ENCODE measurements around the gene CASZ1.

Gene CASZ1

DNA sequence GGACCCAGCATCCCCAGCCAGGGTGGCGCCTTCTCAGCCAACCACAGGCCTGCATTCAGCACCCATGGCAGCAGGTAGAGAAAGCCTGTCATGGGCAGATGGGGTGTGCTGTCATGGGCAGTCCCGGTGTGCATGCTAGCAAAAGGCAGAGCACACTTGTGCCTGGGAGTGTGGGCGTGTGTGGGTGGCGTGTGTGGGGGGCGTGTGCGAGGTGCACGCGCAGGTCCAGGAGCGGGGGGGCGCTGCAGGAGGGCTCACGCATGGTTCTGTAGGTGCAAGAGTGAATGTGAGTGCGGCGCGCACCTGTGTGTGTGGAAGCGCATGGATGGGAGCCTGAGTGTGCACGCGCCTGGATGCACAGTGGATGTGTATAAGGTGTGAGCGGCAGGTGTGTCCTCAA lies 137.2 kb downstream of the CASZ1 start:
- H3K9me3 ChIP-seq (ENCODE audit: control insufficient read depth, low read length), result no peaks in the 10 kb centered on the region
- H3K4me3 ChIP-seq (ENCODE audit: low read length), result no peak overlapping the region
- no peaks in the 10 kb centered on the region for H3K27me3 ChIP-seq (ENCODE audit: control insufficient read depth, insufficient read depth, low read length)
- H3K4me1 ChIP-seq (ENCODE audit: control insufficient read depth, insufficient read depth, low read length), result peaks cover 6% of the 10 kb centered on the region
- H3K9ac ChIP-seq (ENCODE audit: low read length), result no peak overlapping the region
- peaks cover 12% of the 10 kb centered on the region for H3K36me3 ChIP-seq (ENCODE audit: control insufficient read depth, insufficient read depth, low read length)

DNA sequence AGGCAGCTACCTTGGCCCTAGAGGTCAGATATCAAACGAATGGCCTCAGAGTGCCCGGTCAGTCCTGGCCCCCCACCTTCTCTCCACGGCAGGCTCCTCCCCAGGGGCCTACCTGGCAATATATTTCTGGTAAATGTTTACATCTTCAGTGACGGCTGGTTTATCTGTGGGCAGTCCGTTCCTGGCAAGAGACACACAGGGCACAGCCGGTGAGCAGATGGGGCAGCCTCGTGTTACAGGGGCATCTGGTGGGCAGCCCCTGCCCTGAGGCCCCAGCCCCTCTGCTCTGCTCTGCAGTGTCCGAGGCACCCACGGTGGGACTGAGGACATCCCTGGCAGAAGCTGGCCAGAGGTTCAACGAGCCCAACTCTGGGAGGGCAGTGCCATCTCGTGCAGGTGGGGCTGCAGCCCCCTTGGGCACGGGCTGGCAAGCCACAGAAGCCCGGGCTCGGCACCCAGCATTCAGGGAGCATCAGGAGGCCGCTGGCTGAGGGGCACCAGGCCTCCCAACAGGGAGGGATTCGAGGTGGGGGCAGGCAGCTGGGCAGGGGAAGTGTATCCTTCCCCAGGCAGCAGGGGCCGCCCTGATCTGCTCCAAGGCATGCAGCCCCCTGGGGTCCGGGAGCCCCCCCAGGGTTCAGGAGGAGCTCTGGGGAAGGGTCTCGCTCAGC lies 137.9 kb downstream of the CASZ1 start:
- Histone ChIP-seq H3K27me3 (ENCODE audit: control insufficient read depth, insufficient read depth, low read length) (no peaks in the 10 kb centered on the region), H3K36me3 (ENCODE audit: control insufficient read depth, insufficient read depth, low read length) (peaks cover 12% of the 10 kb centered on the region), H3K9me3 (ENCODE audit: control insufficient read depth, low read length) (no peaks in the 10 kb centered on the region), H3K9ac (ENCODE audit: low read length) (no peak overlapping the region), H3K4me1 (ENCODE audit: control insufficient read depth, insufficient read depth, low read length) (peaks cover 4% of the 10 kb centered on the region), H3K4me3 (ENCODE audit: low read length) (no peak overlapping the region)

DNA sequence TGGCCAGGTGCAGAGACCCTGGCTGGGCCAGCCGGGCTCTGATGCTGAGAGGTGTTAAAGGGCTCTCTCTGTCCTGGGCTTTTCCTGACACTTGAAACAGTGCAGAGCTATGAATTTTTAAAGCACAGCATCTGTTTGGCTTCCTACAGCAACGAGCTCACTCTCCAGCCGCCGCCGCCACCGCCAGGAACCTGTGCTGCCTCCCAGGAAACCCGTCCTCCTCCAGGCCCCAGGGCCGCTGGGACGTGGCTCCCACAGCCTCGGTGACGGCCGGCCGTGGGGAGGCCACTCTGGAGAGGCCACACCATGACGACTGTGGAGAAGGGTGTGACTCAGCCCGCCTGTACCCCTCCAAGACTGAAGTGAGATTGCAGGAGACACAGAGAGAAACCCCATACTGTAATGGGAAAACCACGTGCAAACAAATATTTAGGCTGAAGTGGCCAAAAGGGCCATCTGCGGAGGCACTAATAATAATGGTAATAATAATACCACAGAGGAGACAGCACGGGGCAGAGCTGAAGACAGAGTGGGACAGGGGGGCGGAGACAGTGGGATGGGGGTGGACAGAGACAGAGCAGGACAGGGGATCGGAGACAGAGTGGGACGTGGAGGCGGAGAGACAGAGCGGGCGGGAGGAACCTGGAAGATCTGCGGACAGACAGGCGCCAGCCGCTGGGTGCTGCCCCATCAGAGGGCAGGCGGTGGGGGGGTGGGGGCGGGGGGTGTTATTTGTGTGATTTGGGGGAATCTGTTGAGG lies 139.2 kb downstream of the CASZ1 start:
- peaks cover 11% of the 10 kb centered on the region for H3K4me1 ChIP-seq (ENCODE audit: control insufficient read depth, insufficient read depth, low read length)
- peaks cover 16% of the 10 kb centered on the region for H3K36me3 ChIP-seq (ENCODE audit: control insufficient read depth, insufficient read depth, low read length)
- H3K9ac ChIP-seq (ENCODE audit: low read length), result no peak overlapping the region
- no peaks in the 10 kb centered on the region for H3K27me3 ChIP-seq (ENCODE audit: control insufficient read depth, insufficient read depth, low read length)
- H3K4me3 ChIP-seq (ENCODE audit: low read length), result no peak overlapping the region
- no peaks in the 10 kb centered on the region for H3K9me3 ChIP-seq (ENCODE audit: control insufficient read depth, low read length)

DNA sequence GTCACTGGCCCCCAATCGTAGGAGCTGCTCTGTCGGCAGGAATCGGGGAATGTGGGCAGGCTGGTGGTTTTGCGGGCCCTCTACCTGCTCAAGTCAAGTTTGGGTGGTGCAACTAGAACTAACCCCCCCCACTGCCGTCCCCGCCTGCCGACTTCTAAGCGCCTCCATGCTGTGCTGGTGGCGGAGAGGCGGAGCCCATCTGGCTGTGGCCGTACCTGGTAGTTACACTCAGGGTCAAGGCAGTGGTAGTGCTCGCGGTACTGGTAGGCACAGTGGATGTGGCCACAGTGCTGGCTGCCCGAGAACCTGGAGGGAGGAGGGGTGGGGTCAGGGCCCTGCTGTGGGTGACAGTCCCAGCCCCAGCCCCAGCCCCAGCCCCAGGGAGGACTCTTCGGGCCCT lies 140.0 kb downstream of the CASZ1 start:
- Histone ChIP-seq H3K36me3 (ENCODE audit: control insufficient read depth, insufficient read depth, low read length) (peaks cover 16% of the 10 kb centered on the region), H3K4me1 (ENCODE audit: control insufficient read depth, insufficient read depth, low read length) (peaks cover 11% of the 10 kb centered on the region), H3K9me3 (ENCODE audit: control insufficient read depth, low read length) (no peaks in the 10 kb centered on the region), H3K9ac (ENCODE audit: low read length) (no peak overlapping the region), H3K27me3 (ENCODE audit: control insufficient read depth, insufficient read depth, low read length) (no peaks in the 10 kb centered on the region), H3K4me3 (ENCODE audit: low read length) (no peak overlapping the region)

DNA sequence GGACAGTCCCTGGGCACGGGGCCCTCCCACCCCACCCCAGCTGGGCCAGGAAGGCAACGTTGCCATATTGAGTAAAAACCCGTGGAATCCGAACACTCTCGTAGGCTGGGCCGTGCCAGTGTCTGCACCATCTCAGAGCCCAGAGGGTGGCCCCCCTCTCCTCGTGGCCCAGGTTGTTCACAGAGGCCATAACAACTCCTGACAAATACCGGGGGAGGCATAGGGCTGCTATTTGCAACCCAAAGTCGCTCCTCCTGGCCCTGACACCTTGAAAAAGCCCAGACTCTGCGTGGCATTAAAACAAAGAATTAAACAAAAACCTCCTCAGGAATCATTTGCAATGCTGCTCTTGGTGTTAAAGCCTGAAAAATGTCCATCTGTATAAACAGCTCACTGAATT lies 141.4 kb downstream of the CASZ1 start:
- Histone ChIP-seq H3K9me3 (ENCODE audit: control insufficient read depth, low read length) (no peaks in the 10 kb centered on the region), H3K27me3 (ENCODE audit: control insufficient read depth, insufficient read depth, low read length) (no peaks in the 10 kb centered on the region), H3K4me3 (ENCODE audit: low read length) (no peak overlapping the region), H3K4me1 (ENCODE audit: control insufficient read depth, insufficient read depth, low read length) (peaks cover 11% of the 10 kb centered on the region), H3K9ac (ENCODE audit: low read length) (no peak overlapping the region), H3K36me3 (ENCODE audit: control insufficient read depth, insufficient read depth, low read length) (peaks cover 16% of the 10 kb centered on the region)

DNA sequence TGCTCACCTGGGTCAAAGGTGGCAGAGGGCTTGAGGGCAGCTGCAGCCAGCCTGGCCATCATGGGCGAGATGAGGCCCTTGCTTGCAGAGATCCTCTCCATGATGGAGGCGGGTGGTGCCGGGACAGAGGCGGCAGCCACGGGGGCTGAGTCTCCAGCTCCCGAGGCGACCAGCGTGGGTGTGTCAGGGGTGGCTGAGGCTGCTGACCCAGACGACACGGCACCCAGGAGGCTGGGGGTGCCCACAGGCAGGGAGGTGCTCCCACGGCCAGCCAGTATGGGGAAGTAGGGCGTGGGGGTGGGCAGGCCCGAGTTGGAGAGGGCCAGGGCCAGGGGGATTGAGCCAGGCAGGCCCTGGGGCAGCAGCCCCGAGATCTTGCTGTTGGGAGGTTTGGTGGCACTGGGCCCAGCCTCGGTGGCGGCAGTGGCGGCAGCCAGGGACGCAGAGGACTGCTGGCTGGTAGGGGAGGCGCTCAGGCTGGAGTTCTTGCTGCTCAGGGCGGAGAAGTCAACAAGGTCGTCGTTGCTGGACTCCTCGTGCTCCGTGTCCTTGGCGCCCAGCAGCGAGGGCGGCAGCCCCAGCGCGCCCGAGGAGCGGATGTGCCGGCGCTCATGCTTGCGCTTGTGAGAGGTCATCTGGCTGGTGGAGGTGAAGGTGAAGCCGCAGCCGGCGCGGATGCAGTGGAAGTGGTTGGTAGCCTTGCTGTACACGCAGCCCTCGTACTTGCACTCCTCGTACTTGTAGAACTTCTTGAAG lies 142.9 kb downstream of the CASZ1 start:
- no peaks in the 10 kb centered on the region for H3K9me3 ChIP-seq (ENCODE audit: control insufficient read depth, low read length)
- H3K36me3 ChIP-seq (ENCODE audit: control insufficient read depth, insufficient read depth, low read length), result peaks cover 15% of the 10 kb centered on the region
- H3K27me3 ChIP-seq (ENCODE audit: control insufficient read depth, insufficient read depth, low read length), result no peaks in the 10 kb centered on the region
- no peak overlapping the region for H3K4me3 ChIP-seq (ENCODE audit: low read length)
- H3K9ac ChIP-seq (ENCODE audit: low read length), result no peak overlapping the region
- peaks cover 11% of the 10 kb centered on the region for H3K4me1 ChIP-seq (ENCODE audit: control insufficient read depth, insufficient read depth, low read length)

DNA sequence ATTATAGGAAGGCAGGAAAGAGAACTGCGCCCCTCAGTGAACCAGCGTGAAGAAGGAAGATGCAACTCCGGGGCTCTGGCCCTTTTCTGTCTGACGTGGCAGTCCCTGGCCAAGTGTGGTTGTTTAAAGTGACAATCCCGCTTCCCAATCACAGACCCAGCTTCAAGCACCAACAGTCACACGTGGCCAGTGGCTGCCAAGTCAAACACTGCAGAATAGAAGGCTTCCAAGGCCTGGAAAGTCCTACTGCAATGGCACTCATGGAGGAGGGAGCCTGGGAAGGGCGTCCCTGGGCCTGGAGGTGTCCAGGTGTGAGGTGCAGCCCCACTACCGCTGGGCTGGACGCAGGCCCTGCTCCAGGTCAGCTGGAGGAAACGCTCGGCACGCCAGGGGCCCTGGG lies 143.8 kb downstream of the CASZ1 start:
- Histone ChIP-seq H3K36me3 (ENCODE audit: control insufficient read depth, insufficient read depth, low read length) (peaks cover 19% of the 10 kb centered on the region), H3K9ac (ENCODE audit: low read length) (no peak overlapping the region), H3K4me1 (ENCODE audit: control insufficient read depth, insufficient read depth, low read length) (peaks cover 11% of the 10 kb centered on the region), H3K9me3 (ENCODE audit: control insufficient read depth, low read length) (no peaks in the 10 kb centered on the region), H3K4me3 (ENCODE audit: low read length) (no peak overlapping the region), H3K27me3 (ENCODE audit: control insufficient read depth, insufficient read depth, low read length) (no peaks in the 10 kb centered on the region)

DNA sequence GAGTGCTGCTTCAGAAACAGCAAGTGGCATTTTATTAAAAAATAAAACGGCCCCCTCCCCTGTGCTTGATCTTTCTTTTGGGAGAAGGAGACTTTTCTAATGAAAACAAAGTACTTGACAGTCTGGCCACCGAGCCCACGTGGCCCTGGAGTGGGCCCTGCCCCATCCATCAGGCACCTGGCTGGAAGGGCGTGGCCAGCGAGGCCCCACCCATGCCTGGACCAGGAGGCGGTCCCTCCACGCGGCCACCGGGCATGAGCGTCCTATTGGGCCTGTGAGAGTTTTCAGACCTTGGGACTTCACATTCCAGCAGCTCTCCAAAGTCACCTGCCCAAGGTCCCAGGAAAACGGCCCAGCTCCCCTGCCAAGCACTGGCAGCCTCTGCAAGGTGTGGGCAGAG lies 144.7 kb downstream of the CASZ1 start:
- Histone ChIP-seq H3K4me1 (ENCODE audit: control insufficient read depth, insufficient read depth, low read length) (peaks cover 18% of the 10 kb centered on the region), H3K4me3 (ENCODE audit: low read length) (no peak overlapping the region), H3K9ac (ENCODE audit: low read length) (no peak overlapping the region), H3K36me3 (ENCODE audit: control insufficient read depth, insufficient read depth, low read length) (peaks cover 25% of the 10 kb centered on the region), H3K9me3 (ENCODE audit: control insufficient read depth, low read length) (no peaks in the 10 kb centered on the region), H3K27me3 (ENCODE audit: control insufficient read depth, insufficient read depth, low read length) (no peaks in the 10 kb centered on the region)

DNA sequence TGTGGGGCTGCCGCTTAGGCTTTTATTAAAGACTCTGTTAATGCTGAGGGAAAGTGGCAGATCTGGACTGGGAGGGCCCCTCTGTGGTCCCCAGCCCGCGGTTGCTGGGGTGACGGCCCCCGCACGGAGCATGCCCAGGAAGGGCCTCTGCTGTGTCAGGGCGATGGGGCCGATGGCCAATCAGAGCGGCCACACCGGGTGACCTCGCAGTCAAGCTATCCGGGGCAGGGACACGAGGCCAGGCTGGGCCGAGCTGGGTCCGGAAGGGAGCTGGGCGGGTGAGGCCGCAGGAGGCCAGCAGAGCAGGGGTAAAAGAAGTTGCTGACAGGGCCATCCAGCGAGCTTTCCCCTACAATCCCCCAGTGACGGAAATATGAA lies 145.1 kb downstream of the CASZ1 start:
- H3K9ac ChIP-seq (ENCODE audit: low read length), result no peak overlapping the region
- no peaks in the 10 kb centered on the region for H3K27me3 ChIP-seq (ENCODE audit: control insufficient read depth, insufficient read depth, low read length)
- H3K4me1 ChIP-seq (ENCODE audit: control insufficient read depth, insufficient read depth, low read length), result peaks cover 22% of the 10 kb centered on the region
- no peak overlapping the region for H3K4me3 ChIP-seq (ENCODE audit: low read length)
- H3K36me3 ChIP-seq (ENCODE audit: control insufficient read depth, insufficient read depth, low read length), result peaks cover 25% of the 10 kb centered on the region
- H3K9me3 ChIP-seq (ENCODE audit: control insufficient read depth, low read length), result no peaks in the 10 kb centered on the region

DNA sequence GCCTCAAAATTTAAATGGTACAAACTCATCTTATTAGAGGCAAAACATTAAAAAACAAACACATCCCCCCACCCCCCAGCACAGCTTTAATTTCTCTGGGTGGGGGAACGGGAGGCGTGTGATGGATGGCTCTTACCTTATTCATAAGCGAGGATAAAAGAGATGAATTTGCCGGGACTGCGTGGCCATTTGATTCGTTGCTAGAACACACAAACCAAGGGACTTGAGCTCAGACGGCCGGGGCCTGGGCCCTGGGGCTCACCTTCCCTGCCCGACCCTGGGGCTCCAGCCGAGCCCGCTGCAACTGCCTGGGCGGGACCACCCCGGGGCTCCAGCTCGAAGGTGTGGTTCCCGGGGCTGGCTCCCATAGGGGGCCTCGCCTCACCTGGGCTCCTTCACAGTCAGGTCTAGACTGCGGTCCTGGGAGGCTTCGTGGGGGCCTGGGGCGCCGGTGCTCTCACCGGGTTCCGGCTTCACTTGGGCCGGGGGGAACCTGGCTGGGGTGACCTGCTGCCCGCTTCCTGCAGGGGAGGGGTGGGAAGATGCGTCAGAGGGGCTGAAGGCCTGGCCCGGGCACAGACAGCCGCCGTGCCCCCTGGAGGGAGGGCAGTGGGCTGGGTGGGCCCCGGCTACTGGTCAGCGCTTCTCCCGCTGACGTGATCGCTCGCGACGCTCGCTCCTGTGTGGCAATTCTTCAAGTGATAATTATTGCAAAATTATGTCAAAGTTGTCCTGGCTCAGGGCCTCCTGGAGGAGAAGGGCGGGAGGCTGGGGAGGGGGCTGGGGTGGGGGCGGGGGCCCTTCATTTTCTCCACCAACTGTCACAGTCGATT lies 145.7 kb downstream of the CASZ1 start:
- no peaks in the 10 kb centered on the region for H3K9me3 ChIP-seq (ENCODE audit: control insufficient read depth, low read length)
- H3K36me3 ChIP-seq (ENCODE audit: control insufficient read depth, insufficient read depth, low read length), result peaks cover 30% of the 10 kb centered on the region

DNA sequence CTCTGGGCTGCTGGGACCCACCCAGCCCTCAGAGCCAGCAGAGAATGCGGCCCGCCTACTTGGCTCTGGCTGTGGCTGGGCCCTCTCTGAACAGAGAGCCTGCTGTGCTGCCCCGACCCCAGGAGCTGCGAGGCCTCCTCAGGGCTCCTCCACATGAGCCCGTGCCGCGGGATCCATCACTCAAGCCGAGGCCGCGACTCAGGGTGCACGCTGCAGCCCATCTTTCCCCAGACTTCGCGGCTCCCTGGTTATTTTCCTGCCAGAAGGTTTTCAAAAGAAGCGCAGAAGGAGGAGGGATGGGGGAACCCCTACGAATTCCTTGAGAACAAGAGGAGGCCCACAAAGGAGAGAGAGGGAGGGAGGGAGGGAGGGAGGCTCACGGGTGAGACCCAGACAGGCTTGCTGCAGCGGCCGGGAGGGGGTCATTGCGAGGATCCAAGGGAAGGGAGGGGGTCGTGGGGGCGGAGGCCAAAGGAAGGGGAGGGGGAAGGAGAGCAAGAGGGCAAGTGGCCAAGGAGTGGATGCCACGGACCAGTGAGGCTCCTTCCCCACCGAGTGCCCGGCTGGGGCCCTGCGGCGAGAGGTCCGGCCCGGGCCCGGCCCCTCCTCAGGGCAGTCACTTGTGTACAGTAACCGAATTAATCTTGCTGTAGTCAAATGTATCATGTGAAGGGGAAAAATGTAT lies 146.8 kb downstream of the CASZ1 start:
- Histone ChIP-seq H3K4me1 (ENCODE audit: control insufficient read depth, insufficient read depth, low read length) (peaks cover 33% of the 10 kb centered on the region), H3K27me3 (ENCODE audit: control insufficient read depth, insufficient read depth, low read length) (no peaks in the 10 kb centered on the region), H3K4me3 (ENCODE audit: low read length) (no peak overlapping the region), H3K36me3 (ENCODE audit: control insufficient read depth, insufficient read depth, low read length) (peaks cover 30% of the 10 kb centered on the region), H3K9ac (ENCODE audit: low read length) (no peak overlapping the region), H3K9me3 (ENCODE audit: control insufficient read depth, low read length) (no peaks in the 10 kb centered on the region)

More for the DNA sequence above, 145.7 kb downstream of the CASZ1 start:
- H3K9ac ChIP-seq (ENCODE audit: low read length), result no peak overlapping the region
- H3K27me3 ChIP-seq (ENCODE audit: control insufficient read depth, insufficient read depth, low read length), result no peaks in the 10 kb centered on the region
- peaks cover 26% of the 10 kb centered on the region for H3K4me1 ChIP-seq (ENCODE audit: control insufficient read depth, insufficient read depth, low read length)
- H3K4me3 ChIP-seq (ENCODE audit: low read length), result no peak overlapping the region
